GM18907 (cell line): ENCODE data around the gene RUNX2.
"Not testable (repeated sequence)": the region's sequence is repeated elsewhere in the genome, so short reads cannot be mapped to it uniquely, and the experiment has no call there.

Experiments
- ATAC-seq: cut with Tn5 transposase; IDR thresholded peaks from one replicate; pipeline ENCODE4 v1.9.1; 2021; ENCODE audit warnings: mild to moderate bottlenecking, moderate library complexity; ENCODE audit not compliant: unreplicated experiment

Gene RUNX2

DNA sequence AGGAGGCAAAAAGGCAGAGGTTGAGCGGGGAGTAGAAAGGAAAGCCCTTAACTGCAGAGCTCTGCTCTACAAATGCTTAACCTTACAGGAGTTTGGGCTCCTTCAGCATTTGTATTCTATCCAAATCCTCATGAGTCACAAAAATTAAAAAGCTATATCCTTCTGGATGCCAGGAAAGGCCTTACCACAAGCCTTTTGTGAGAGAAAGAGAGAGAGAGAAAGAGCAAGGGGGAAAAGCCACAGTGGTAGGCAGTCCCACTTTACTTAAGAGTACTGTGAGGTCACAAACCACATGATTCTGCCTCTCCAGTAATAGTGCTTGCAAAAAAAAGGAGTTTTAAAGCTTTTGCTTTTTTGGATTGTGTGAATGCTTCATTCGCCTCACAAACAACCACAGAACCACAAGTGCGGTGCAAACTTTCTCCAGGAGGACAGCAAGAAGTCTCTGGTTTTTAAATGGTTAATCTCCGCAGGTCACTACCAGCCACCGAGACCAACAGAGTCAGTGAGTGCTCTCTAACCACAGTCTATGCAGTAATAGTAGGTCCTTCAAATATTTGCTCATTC lies at the start of gene RUNX2:
Gene RUNX2, plus strand, starts transcription at position 375 of the 567 bp plus-strand sequence. CDS start 397 bp downstream, outside the sequence.
- no peak for ATAC-seq

DNA sequence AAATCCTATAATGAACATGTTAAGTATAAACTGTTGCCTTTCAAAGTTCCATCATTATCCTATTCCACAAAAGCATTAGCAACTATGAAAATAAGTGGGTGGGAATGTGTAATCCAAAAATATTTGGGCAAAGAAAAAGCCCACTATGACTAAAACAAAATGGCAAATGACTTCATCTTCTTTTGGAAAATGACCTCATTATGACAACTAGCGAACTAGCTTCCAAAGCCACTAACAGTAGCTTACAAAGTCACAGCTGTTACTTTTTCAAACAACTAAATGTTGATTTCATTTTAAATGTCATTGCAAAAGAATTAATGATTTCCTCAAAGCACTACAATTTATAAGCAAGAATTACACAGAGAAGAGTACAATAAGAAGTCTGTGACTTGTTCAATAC lies 49.8 kb upstream of the RUNX2 start:
- ATAC-seq: no peak

DNA sequence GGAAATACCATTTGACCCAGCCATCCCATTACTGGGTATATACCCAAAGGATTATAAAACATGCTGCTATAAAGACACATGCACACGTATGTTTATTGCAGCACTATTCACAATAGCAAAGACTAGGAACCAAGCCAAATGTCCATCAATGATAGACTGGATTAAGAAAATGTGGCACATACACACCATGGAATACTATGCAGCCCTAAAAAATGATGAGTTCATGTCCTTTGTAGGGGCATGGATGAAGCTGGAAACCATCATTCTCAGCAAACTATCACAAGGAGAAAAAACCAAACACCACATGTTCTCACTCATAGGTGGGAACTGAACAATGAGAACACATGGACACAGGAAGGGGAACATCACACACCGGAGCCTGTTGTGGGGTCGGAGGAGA lies 41.4 kb upstream of the RUNX2 start:
- not testable (repeated sequence) for ATAC-seq

DNA sequence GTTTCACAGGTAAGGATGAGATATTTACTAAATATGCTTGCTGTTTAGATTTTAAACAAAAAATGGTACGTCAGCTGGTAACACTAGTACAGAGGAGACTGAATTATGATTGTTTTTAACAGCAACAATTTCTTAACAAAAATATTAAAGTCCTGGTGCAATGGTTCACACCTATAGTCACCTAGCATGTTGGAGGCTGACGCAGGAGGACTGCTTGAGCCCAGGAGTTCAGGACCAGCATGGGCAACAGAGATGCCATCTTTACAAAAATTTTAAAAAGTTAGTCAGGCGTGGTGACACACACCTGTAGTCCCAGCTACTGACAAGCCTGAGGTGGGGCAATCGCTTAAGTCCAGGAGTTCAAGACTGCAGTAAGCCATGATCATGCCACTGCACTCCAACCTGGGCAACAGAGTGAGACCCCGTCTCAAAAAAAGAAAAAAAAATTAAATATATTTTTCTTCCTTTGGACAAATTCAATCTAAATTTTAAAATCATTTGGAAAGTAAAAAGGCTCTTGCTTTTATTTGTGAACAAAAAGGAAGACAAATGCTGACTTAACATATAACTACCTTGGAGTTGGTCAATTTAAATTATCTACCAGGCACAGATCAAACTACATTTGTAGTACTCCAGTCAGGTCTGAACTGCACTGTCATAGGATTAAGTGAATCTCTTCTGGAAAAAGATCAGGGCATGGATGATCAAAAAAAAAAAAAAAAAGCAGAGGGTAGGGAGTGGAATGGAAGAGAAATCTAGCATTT lies 38.2 kb upstream of the RUNX2 start:
- ATAC-seq: no peak

DNA sequence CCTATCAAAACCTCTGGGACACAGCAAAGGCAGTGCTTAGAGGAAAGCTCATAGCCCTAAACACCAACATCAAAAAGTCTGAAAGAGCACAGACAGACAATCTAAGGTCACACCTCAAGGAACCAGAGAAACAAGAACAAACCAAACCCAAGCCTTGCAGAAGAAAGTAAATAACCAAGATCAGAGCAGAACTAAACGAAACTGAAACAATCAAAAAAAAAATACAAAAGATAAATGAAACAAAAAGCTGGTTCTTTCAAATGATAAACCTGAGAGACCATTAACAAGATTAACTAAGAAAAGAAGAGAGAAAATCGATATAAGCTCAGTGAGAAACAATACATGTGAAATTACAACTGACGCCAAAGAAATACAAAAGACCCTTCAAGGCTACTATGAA lies 34.8 kb upstream of the RUNX2 start:
- no peak for ATAC-seq

DNA sequence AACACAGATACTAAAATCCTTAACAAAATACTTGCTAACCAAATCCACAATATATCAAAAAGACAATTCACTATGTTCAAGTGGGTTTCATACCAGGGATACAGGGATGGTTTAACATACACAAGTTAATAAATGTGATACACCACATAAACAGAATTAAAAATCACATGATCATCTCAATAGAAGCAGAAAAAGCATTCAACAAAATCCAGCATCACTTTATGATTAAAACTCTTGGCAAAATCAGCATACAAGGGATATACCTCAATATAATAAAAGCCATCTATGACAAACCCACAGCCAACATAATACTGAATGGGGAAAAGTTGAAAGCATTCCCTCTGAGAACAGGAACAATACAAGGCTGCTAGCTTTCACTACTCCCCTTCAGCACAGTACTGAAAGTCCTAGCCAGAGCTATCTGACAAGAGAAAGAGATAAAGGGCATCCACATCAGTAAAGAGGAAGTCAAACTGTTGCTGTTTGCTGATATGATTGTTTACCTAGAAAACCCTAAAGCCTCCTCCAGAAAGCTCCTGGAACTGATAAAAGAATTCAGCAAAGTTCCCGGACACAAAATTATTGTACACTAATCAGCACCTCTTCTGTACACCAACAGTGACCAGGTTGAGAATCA lies 33.9 kb upstream of the RUNX2 start:
- ATAC-seq: not testable (repeated sequence)

DNA sequence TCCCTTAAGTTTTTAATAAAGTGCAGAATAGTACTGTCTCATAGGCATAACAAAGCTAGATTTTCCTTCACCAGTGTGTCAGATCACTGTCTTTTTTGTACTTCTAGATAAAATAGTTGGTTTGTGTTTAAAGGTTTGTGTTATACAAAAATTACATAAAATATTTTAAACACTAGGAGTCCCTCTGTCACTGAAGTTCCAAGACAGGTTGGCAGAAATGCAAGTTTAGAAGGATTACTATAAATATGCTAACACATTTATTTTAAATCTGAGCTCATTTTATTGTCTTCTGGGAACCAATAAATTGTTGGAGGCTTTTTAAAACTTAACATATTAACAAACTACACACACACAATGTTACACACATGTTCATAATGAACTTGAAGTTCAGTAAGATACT lies 30.8 kb upstream of the RUNX2 start:
- ATAC-seq: no peak

DNA sequence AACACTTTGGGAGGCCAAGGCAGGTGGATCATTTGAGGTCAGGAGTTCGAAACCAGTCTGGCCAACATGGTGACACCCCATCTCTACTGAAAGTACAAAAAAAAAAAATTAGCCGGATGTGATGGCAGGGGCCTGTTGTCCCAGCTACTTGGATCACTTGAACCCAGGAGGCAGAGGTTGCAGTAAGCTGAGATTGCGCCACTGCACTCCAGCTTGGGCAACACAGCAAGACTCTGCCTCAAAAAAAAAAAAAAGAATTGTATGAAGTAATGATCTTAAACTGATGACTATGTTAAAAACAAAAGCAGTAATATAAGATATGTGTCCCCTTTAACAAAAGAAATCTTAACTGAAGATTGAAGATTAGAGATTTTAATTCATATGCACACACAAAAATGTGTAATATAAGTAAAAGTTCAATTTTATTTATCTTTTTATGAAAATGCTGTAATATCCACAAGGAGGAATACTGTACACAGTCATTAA lies 29.0 kb upstream of the RUNX2 start:
- ATAC-seq: no peak

DNA sequence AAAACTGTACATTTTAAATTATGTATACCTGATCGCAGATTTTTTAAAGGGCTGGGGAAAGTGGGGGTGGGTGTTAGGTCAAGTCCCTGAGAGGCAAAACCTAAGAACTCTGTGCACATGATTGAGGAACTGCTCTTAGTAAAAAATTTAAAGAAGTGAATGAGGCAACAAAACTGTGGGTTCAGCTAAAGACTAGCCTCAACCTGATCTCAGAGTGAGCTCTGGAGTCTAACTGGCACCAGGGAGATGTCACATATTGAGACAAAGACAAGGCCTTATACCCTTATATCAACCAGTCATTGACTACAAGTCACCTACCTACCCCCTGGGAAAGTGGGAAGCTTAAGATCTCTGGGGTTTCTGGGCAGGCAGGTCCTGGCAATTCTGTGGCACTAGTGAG lies 27.4 kb upstream of the RUNX2 start:
- no peak for ATAC-seq

DNA sequence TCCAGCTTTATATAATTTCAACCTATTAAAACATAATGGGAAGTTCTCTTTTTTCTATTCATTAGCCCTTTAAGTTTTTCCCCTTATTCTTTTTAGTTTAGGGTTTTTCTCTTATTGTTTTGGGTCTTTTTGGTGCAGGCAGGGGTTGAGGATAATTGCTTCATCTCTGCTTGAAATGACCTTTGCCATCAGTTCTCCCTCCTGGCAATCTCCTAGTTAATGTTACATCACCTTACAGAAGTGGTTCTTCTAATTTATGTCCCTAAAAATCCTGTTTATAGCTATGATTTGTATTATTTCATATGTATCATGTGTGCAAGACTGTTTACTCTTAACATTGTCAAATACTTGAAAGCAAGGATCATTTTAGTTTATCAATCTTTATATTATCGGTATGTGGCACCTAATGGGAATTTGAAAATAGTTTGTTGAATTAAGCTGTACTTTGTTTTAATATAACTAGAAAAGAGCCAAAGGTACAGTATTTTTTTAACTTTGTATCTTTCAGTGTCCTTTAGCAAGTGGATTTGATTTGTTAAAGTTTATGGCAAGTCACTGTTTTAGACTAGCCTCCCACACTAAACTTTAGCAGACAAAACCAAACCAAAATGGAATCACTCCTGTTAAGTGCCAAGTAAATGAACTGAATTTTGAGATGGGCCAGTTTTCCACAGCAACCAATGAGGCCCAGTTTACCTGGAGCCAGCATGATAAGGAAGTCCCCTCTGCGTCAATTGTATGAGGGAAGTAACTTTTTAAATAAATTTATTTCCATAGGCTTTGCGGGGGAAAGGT lies 26.6 kb upstream of the RUNX2 start:
- ATAC-seq: no peak

DNA sequence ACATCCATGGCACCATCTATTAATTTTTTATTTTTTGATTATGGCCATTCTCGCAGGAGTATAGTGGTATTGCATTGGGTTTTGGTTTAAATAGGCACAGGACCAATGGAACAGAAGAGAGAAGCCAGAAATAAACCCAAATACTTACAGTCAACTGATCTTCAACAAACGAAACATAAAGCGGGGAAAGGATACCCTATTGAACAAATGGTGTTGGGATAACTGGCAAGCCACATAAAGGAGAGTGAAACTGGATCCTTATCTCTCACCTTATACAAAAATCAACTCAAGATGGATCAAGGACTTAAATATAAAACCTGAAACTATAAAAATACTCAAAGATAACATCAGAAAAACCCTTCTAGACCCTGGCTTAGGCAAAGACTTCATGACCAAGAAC lies 25.3 kb upstream of the RUNX2 start:
- ATAC-seq: no peak

DNA sequence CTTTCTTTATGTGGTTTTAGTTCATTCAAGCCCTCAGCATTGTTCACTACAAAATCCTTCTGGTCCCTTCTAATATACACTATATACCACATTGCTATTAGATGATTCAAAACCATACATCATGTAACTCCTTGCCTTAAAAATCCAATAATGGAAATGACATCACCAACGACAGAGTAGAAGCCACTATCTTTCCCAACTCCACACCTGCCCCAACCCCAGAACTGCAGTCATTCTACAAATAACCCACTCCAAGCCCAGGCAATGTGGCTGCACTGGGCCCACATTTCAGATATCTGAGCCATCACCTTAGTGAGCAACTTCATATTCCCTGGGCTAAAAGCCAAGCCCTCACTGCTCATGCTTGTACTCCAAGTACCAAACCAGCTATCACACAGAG lies 22.6 kb upstream of the RUNX2 start:
- no peak for ATAC-seq

DNA sequence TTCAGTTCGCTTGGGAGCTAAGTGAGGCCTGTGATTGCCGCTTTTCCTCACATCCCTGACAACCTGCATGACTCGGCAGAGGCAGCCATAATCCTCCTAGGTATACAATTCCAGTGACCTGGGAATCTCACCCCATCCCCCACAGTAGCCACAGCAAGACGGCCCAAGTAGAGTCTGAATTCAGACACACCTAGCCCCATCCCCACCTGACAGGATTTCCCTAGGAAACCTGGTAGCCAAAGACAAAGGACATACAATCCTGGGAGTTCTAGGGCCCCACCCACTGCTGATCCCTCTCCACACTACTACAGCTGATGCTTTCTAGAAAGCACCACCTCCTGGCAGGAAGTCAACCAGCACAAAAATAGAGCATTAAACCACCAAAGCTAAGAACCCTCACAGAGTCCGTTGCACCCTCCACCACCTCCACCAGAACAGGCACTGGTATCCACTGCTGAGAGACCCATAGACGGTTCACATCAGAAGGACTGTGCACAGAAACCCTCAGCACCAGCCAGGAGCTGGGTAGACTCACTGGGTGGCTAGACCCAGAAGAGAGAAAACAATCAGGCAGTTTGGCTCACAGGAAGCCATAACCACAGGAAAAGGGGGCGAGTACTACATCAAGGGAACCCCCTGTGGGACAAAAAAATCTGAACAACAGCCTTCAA lies 17.9 kb upstream of the RUNX2 start:
- ATAC-seq: no peak

DNA sequence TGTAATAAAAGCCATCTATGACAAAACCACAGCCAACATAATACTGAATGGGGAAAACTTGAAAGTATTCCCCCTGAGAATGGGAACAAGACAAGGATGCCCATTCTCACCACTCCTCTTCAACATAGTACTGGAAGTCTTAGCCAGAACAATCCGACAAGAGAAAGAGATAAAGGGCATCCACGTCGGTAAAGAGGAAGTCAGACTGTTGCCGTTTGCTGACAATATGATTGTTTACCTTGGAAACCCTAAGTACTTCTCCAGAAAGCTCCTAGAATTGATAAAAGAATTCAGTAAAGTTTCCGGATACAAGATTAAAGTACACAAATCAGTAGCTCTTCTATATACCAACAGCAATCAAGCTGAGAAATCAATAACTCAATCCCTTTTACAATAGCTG lies 14.0 kb upstream of the RUNX2 start:
- no peak for ATAC-seq

DNA sequence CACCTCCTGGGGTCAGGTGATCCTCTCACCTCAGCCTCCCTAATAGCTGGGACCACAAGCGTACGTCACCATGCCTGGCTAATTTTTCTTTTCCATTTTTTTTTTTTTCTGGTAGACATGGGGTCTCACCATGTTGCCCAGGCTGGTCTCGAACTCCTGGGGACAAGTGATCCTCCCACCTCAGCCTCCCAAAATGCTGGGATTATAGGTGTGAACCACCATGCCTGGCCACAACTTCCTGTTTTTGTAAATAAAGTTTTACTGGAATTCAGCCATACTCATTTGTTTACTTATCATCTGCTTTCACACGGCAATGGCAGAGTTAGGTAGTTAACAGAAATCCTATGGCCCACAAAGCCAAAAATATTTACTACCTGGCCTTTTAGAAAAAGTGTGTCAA lies 7.8 kb upstream of the RUNX2 start:
- no peak for ATAC-seq

DNA sequence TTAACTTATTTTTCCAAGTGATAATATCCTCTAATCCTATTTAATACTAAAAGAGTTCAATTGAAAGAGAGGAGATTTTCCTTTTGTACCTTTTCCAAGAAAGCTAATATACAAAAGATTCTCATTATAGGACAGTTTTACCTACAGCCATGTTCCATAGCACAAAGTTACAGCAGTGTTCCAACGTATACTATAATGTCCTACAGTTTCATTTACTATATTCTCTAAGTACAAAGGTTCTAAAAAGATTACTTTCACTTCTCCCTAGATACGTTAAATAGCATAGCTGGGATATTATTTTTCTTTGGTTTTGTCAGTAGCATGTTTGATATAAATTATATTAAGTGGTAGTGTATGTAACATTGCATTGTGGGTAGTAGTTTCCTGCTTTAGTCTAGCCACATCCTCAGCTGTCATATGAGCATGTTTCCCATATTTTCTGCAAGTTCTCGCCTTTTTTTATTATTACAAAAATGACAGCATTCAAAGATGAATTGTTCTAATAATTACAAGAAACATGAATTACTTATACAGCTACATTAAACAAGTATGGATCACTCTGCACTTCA lies 4.4 kb upstream of the RUNX2 start:
- no peak for ATAC-seq

DNA sequence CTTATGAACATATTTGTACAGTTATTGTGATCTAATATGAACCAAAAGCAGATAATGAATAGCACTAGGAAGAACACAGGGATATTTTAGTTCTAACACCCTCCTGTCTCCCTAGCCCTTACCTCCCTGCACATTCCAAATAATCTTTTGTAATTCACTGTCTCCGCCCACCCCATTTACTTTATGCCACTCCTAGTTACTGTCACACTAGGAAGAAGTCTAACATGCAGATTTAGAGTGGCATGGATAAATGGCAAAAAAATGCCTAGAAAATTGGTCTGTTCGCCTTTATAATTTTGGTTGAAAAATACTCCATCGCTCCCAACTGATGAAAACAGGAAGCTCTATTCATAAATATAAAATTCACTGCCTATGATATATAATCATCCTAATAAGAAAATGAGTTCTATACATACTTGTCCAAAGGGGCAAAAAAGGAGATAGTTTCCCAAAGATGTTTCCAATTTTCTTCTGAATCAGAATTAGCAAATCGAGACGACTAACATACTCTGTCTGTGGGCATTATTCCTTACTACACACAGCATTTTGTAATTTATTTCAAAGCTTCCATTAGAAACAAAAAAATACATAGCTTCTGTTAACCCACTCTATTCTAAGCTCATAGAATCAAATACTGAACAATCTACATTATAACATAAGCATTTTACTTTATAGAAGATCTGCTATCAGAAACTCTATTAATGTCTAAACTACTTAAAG lies 1.3 kb upstream of the RUNX2 start:
- no peak for ATAC-seq

DNA sequence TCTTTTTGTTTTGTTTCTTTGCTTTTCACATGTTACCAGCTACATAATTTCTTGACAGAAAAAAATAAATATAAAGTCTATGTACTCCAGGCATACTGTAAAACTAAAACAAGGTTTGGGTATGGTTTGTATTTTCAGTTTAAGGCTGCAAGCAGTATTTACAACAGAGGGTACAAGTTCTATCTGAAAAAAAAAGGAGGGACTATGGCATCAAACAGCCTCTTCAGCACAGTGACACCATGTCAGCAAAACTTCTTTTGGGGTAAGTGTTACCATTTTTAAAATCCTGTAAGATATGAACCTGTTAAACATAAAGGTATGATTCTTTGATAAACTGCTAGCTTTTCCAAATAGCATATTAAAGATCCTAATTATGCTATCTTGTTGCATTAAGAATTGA lies 393 bp downstream of the RUNX2 start:
- no peak for ATAC-seq

DNA sequence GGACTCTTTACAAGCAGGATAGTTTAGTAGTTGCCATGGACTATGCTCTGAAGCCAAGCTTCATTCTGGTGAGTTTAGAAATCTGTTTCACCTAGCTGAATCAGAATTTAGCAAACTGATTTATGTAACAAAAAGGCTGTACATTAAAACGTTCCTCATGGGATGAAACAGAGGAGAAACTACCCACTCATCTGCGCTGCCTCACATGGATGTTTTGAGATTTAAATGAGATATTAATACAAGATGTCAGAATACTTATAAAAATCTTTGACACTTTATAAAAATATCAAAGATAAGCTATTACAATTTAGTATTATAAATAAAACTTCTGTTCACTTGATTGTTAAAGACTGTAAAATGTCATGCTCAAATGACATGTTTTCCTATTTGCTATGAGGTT lies 16.8 kb downstream of the RUNX2 start:
- ATAC-seq: no peak

DNA sequence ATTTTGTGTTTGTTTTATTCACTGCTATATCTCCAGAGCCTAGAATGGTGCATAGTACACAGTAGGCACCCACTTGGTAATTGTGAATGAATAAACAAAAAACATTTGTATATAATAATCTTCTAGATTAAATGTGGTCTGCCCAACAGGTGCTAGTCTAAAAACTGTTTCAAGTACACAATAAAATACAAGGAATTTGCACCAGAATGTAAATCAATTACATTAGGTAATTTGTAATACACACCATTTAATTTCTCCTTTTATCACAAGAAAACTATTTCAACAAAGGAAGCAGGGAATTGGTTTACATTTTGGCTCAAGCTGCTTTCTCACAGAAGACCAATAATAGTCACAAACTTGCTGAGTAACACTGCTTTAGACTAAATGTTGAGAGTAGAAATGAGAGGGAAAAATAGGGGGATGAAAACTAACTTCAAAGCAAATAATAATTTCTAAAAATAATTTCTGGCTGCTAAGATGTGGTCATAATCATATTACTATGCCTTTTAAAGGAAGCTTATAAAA lies 22.1 kb downstream of the RUNX2 start:
- no peak for ATAC-seq
